ENCODE measurements around the gene SLC7A14. TPM values are rescaled to one million over a fixed set of nuclear protein-coding genes. Genes with fewer than 3 reads are reported as not detected.
A peak's percentile ranks its signal among the peaks of the same experiment; 100 is the strongest.

The SLC7A14 gene
- total RNA-seq, 2 experiments from 2014 or later, result not detected

- Mint-ChIP-seq H3K27ac (no peak overlapping the region), H3K9me3 (no peaks in the 10 kb centered on the region), H3K4me3 (no peak overlapping the region), H3K36me3 (ENCODE audit: low read depth) (no peaks in the 10 kb centered on the region), H3K27me3 (peaks cover 16% of the 10 kb centered on the region), H3K4me1 (peaks cover 17% of the 10 kb centered on the region)
- POLR2A ChIA-PET, result no interaction called here
- CTCF ChIA-PET, result no interaction called here
- peak; percentile 11 for DNase-seq
Measured at GRCh38 chr3:170429050-170429449, 156.8 kb downstream of the SLC7A14 start.

GRCh38 chr3:170428095-170428494, 157.8 kb downstream of the SLC7A14 start:
- Mint-ChIP-seq H3K27ac (no peak overlapping the region), H3K4me3 (no peak overlapping the region), H3K4me1 (peaks cover 17% of the 10 kb centered on the region), H3K27me3 (peaks cover 16% of the 10 kb centered on the region), H3K36me3 (ENCODE audit: low read depth) (no peaks in the 10 kb centered on the region), H3K9me3 (no peaks in the 10 kb centered on the region)
- ChIA-PET POLR2A (no interaction called here), CTCF (no interaction called here)
- no peak for DNase-seq

GRCh38 chr3:170426240-170426797, 159.6 kb downstream of the SLC7A14 start:
- Mint-ChIP-seq H3K27ac (no peak overlapping the region), H3K9me3 (no peaks in the 10 kb centered on the region), H3K36me3 (ENCODE audit: low read depth) (no peaks in the 10 kb centered on the region), H3K4me1 (peaks cover 17% of the 10 kb centered on the region), H3K27me3 (peaks cover 21% of the 10 kb centered on the region), H3K4me3 (no peak overlapping the region)
- ChIA-PET POLR2A (no interaction called here), CTCF (no interaction called here)
- DNase-seq, result no peak

- ChIA-PET CTCF (no interaction called here), POLR2A (no interaction called here)
- Mint-ChIP-seq H3K4me1 (peaks cover 17% of the 10 kb centered on the region), H3K4me3 (no peak overlapping the region), H3K9me3 (no peaks in the 10 kb centered on the region), H3K27ac (no peak overlapping the region), H3K27me3 (peaks cover 23% of the 10 kb centered on the region), H3K36me3 (ENCODE audit: low read depth) (no peaks in the 10 kb centered on the region)
- DNase-seq, result no peak
Measured at GRCh38 chr3:170425491-170426239, 160.2 kb downstream of the SLC7A14 start.

GRCh38 chr3:170424879-170425278, 161.0 kb downstream of the SLC7A14 start:
- ChIA-PET POLR2A (no interaction called here), CTCF (no interaction called here)
- no peak for DNase-seq
- Mint-ChIP-seq H3K36me3 (ENCODE audit: low read depth) (no peaks in the 10 kb centered on the region), H3K4me1 (peaks cover 20% of the 10 kb centered on the region), H3K27me3 (peaks cover 30% of the 10 kb centered on the region), H3K9me3 (no peaks in the 10 kb centered on the region), H3K27ac (no peak overlapping the region), H3K4me3 (no peak overlapping the region)

GRCh38 chr3:170423001-170423615, 162.8 kb downstream of the SLC7A14 start:
- DNase-seq, result no peak
- H3K27me3 Mint-ChIP-seq, result peaks cover 29% of the 10 kb centered on the region
- H3K9me3 Mint-ChIP-seq, result no peaks in the 10 kb centered on the region
- H3K27ac Mint-ChIP-seq, result no peak overlapping the region
- H3K4me1 Mint-ChIP-seq, result peaks cover 12% of the 10 kb centered on the region
- H3K36me3 Mint-ChIP-seq (ENCODE audit: low read depth), result peaks cover 3% of the 10 kb centered on the region
- CTCF ChIA-PET, result interaction anchor here (0.6 kb wide), 1 partner anchor 287 kb away, joined by 3 read pairs; no protein-coding TSS in a partner anchor
- H3K4me3 Mint-ChIP-seq, result no peak overlapping the region
- POLR2A ChIA-PET, result no interaction called here

GRCh38 chr3:170421758-170422157, 164.1 kb downstream of the SLC7A14 start:
- H3K27me3 Mint-ChIP-seq, result peaks cover 38% of the 10 kb centered on the region
- H3K36me3 Mint-ChIP-seq (ENCODE audit: low read depth), result peaks cover 3% of the 10 kb centered on the region
- H3K27ac Mint-ChIP-seq, result no peak overlapping the region
- CTCF ChIA-PET, result no interaction called here
- POLR2A ChIA-PET, result no interaction called here
- no peak overlapping the region for H3K4me3 Mint-ChIP-seq
- DNase-seq, result no peak
- peaks cover 12% of the 10 kb centered on the region for H3K4me1 Mint-ChIP-seq
- no peaks in the 10 kb centered on the region for H3K9me3 Mint-ChIP-seq

- Mint-ChIP-seq H3K9me3 (no peaks in the 10 kb centered on the region), H3K36me3 (ENCODE audit: low read depth) (peaks cover 3% of the 10 kb centered on the region), H3K27ac (no peak overlapping the region), H3K4me3 (no peak overlapping the region), H3K4me1 (peaks cover 12% of the 10 kb centered on the region), H3K27me3 (peaks cover 43% of the 10 kb centered on the region)
- CTCF ChIA-PET, result no interaction called here
- POLR2A ChIA-PET, result no interaction called here
- no peak for DNase-seq
Measured at GRCh38 chr3:170421111-170421641, 164.7 kb downstream of the SLC7A14 start.

GRCh38 chr3:170420307-170420821, 165.5 kb downstream of the SLC7A14 start:
- peaks cover 3% of the 10 kb centered on the region for H3K36me3 Mint-ChIP-seq (ENCODE audit: low read depth)
- H3K4me1 Mint-ChIP-seq, result peaks cover 12% of the 10 kb centered on the region
- ChIA-PET CTCF (no interaction called here), POLR2A (no interaction called here)
- DNase-seq, result no peak
- no peaks in the 10 kb centered on the region for H3K9me3 Mint-ChIP-seq
- no peak overlapping the region for H3K27ac Mint-ChIP-seq
- peaks cover 45% of the 10 kb centered on the region for H3K27me3 Mint-ChIP-seq
- H3K4me3 Mint-ChIP-seq, result no peak overlapping the region

- CTCF ChIA-PET, result interaction anchor here (1.0 kb wide), 1 partner anchor 12 kb away, joined by 3 read pairs; no protein-coding TSS in a partner anchor
- Mint-ChIP-seq H3K9me3 (no peaks in the 10 kb centered on the region), H3K4me1 (peaks cover 12% of the 10 kb centered on the region), H3K4me3 (no peak overlapping the region), H3K36me3 (ENCODE audit: low read depth) (peaks cover 3% of the 10 kb centered on the region), H3K27me3 (peaks cover 46% of the 10 kb centered on the region), H3K27ac (no peak overlapping the region)
- POLR2A ChIA-PET, result no interaction called here
- DNase-seq, result no peak
Measured at GRCh38 chr3:170419557-170420087, 166.3 kb downstream of the SLC7A14 start.

GRCh38 chr3:170418422-170419398, 167.2 kb downstream of the SLC7A14 start, which contains the start of gene CLDN11:
TSS of gene CLDN11 (plus strand) at chr3:170418868. CDS start at chr3:170419067, 199 bp downstream.
- H3K36me3 Mint-ChIP-seq (ENCODE audit: low read depth), result peaks cover 3% of the 10 kb centered on the region
- H3K4me3 Mint-ChIP-seq, result peak within 1 kb of the TSS; percentile 61
- no peaks in the 10 kb centered on the region for H3K9me3 Mint-ChIP-seq
- ChIA-PET CTCF (interaction anchor here (0.6 to 1.3 kb wide), 4 partner anchors 12 to 393 kb away, joined by 3 to 4 read pairs (median 3); no protein-coding TSS in a partner anchor), POLR2A (no interaction called here)
- peaks cover 12% of the 10 kb centered on the region for H3K4me1 Mint-ChIP-seq
- DNase-seq, result no peak
- H3K27ac Mint-ChIP-seq, result no peak within 1 kb of the TSS
- H3K27me3 Mint-ChIP-seq, result peaks cover 46% of the 10 kb centered on the region

GRCh38 chr3:170417090-170417489, 168.8 kb downstream of the SLC7A14 start:
- Mint-ChIP-seq H3K27ac (no peak overlapping the region), H3K4me3 (no peak overlapping the region), H3K9me3 (no peaks in the 10 kb centered on the region), H3K27me3 (peaks cover 46% of the 10 kb centered on the region), H3K36me3 (ENCODE audit: low read depth) (peaks cover 3% of the 10 kb centered on the region), H3K4me1 (peaks cover 12% of the 10 kb centered on the region)
- DNase-seq, result no peak
- POLR2A ChIA-PET, result no interaction called here
- CTCF ChIA-PET, result interaction anchor here (0.6 to 1.3 kb wide), 2 partner anchors 395 to 830 kb away, joined by 4 read pairs; no protein-coding TSS in a partner anchor
